ENCODE data around the gene CES4A.
"Not testable (repeated sequence)": the region's sequence is repeated elsewhere in the genome, so short reads cannot be mapped to it uniquely, and the experiment has no call there.

DNA sequence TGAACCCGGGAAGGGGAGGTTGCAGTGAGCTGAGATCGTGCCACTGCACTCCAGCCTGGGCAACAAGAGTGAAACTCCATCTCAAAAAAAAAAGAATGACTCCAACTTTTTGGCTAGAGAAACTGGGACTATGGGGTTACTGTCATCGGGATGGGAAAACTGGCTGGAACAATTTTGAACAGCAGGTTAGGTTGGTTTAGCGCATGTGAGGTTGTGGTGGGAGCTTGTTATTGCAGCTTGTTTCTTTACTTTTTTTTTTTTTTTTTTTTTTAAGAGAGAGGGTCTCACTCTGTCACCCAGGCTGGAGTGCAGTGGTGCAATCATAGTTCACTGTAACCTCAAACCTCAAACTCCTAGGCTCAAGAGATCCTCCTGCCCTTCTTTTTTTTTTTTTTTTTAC is 53.1 kb downstream of the CES4A start:
- TF ChIP-seq, protein P1, sequence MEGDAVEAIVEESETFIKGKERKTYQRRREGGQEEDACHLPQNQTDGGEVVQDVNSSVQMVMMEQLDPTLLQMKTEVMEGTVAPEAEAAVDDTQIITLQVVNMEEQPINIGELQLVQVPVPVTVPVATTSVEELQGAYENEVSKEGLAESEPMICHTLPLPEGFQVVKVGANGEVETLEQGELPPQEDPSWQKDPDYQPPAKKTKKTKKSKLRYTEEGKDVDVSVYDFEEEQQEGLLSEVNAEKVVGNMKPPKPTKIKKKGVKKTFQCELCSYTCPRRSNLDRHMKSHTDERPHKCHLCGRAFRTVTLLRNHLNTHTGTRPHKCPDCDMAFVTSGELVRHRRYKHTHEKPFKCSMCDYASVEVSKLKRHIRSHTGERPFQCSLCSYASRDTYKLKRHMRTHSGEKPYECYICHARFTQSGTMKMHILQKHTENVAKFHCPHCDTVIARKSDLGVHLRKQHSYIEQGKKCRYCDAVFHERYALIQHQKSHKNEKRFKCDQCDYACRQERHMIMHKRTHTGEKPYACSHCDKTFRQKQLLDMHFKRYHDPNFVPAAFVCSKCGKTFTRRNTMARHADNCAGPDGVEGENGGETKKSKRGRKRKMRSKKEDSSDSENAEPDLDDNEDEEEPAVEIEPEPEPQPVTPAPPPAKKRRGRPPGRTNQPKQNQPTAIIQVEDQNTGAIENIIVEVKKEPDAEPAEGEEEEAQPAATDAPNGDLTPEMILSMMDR (conservative IDR thresholded peaks at IDR 0.05) = not testable (repeated sequence)
- not testable (repeated sequence) for TF ChIP-seq EZH2 (IDR thresholded peaks at IDR 0.05; ENCODE audit: low read depth)
